CD8-positive, alpha-beta memory T cell (primary cell): ENCODE results near the gene CWF19L2. TPM values are rescaled to one million over a fixed set of nuclear protein-coding genes. Genes with fewer than 3 reads are reported as not detected.
"Not testable (repeated sequence)": the region's sequence is repeated elsewhere in the genome, so short reads cannot be mapped to it uniquely, and the experiment has no call there.

Source experiments
- CTCF ChIA-PET: fragments of 350-600 bp; sonication (Branson Sonifier 250); formaldehyde crosslinking; loops from one replicate; lab custom pipeline; 2021; ENCODE audit warnings: antibody characterized with exemption; lab: Charles Lee
- POLR2A ChIA-PET: fragments of 350-600 bp; sonication (Branson Sonifier 250); formaldehyde crosslinking; loops from one replicate; lab custom pipeline; 2021; ENCODE audit warnings: antibody characterized with exemption; lab: Charles Lee
- DNase-seq, 5 donors: peaks; one replicate each; pipeline versions ENCODE4 v3.0.0 to v3.0.0-alpha.2; 2020 to 2022; ENCODE audit warnings: mixed read lengths in 1 of 5
- H3K27ac ChIP-seq: one replicate; pipeline ENCODE4 v1.7.0; 2013; ENCODE audit warnings: low read depth, mild to moderate bottlenecking, low read length, moderate library complexity
- H3K27me3 ChIP-seq: 2 replicates; pipeline ENCODE4 v1.7.0; 2013; ENCODE audit warnings: low read length, mild to moderate bottlenecking; ENCODE audit not compliant: insufficient read depth, poor library complexity, severe bottlenecking
- H3K36me3 ChIP-seq: 2 replicates; pipeline ENCODE4 v1.7.0; 2013; ENCODE audit warnings: mild to moderate bottlenecking, low read length, moderate library complexity; ENCODE audit not compliant: insufficient read depth
- H3K4me1 ChIP-seq: 2 replicates; pipeline ENCODE4 v1.7.0; 2013; ENCODE audit warnings: mild to moderate bottlenecking, low read length, moderate library complexity; ENCODE audit not compliant: insufficient read depth
- H3K4me3 ChIP-seq: 2 replicates; pipeline ENCODE4 v1.7.0; 2013; ENCODE audit warnings: mild to moderate bottlenecking, low read length
- H3K9me3 ChIP-seq: 2 replicates; pipeline ENCODE4 v1.7.0; 2013; ENCODE audit warnings: mild to moderate bottlenecking, low read length
- H3K27ac Mint-ChIP-seq, 8 donors: one replicate each; pipeline ENCODE4 v1.8.0; 2020 to 2021; ENCODE audit warnings: mixed read lengths in 8 of 8, mild to moderate bottlenecking in 6 of 8, inconsistent platforms in 3 of 8, moderate library complexity in 3 of 8
- H3K27me3 Mint-ChIP-seq, 2 donors: one replicate each; pipeline ENCODE4 v1.8.0; 2020 to 2021; ENCODE audit warnings: mixed read lengths in 2 of 2, mild to moderate bottlenecking in 1 of 2, moderate library complexity in 1 of 2
- H3K36me3 Mint-ChIP-seq, 3 donors: one replicate each; pipeline ENCODE4 v1.8.0; 2020 to 2021; ENCODE audit warnings: mixed read lengths in 3 of 3, inconsistent platforms in 1 of 3, mild to moderate bottlenecking in 1 of 3
- H3K4me1 Mint-ChIP-seq, 3 donors: one replicate each; pipeline ENCODE4 v1.8.0; 2020 to 2021; ENCODE audit warnings: mixed read lengths in 3 of 3, inconsistent platforms in 1 of 3, mild to moderate bottlenecking in 1 of 3
- H3K4me3 Mint-ChIP-seq, 7 donors: one replicate each; pipeline ENCODE4 v1.8.0; 2020 to 2021; ENCODE audit warnings: mixed read lengths in 7 of 7, mild to moderate bottlenecking in 6 of 7, moderate library complexity in 4 of 7, inconsistent platforms in 2 of 7
- H3K9me3 Mint-ChIP-seq, 5 donors: one replicate each; pipeline ENCODE4 v1.8.0; 2020 to 2022; ENCODE audit warnings: mixed read lengths in 5 of 5, mild to moderate bottlenecking in 3 of 5, moderate library complexity in 2 of 5, inconsistent platforms in 1 of 5
- polyA plus RNA-seq: library from polyadenylated mRNA; unstranded; fragments of 300-500 nt; fragmentation: Illumina TruSeq; gene quantifications from one replicate; pipeline ENCODE4 v1.2.3, GENCODE V29; 2021
- total RNA-seq, 2 experiments: library from RNA; stranded (reverse); gene quantifications; one replicate each; pipeline ENCODE4 v1.2.3, GENCODE V29; 2021

The CWF19L2 gene
- total RNA-seq (10 to 100 TPM; 15.7 to 16.5 TPM), polyA plus RNA-seq (8.0 TPM)

DNA sequence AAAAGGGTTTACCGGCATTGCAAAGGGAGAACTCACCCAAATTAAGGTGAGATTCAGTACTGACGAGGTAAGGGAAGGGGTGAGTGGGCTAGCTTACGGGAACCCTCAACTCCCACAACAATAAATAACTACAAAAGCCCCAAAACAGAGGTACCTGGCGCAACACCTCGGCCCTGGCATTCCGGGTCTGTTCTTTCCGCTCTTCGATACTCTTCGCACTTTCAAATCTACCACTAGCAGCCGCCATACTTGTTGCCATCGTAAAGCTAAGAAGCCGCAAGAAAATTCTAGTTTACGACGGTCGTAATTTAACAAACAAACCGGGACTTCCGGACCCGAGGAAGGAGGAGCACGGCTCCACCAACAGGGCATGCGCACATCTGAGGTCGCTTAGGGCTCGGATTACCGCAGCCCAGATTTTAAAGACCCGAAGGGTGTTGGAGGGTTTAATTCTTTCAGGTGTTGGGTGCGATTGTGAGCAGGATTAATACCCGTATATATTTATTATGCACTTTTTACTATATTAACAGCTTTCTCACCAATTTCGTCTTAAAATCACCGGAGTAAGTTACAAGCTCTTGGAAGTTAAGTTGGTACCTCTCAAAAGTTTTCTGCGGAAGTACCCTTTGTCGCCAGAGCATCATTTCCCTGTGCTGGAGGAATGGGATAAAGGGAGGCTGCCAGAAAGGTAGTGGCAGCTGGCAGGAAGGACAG is at the start of gene CWF19L2:
Gene CWF19L2, minus strand, starts transcription at position 268 of the 714 bp plus-strand sequence. Its CDS starts 9 bp downstream, at position 259.
- Mint-ChIP-seq H3K4me1 (peaks cover 28 to 42% (median 37%) of the 10 kb centered on the region in 3 donors), H3K27ac (peak within 1 kb of the TSS; percentile 82 to 98 (median 90)), H3K36me3 (peaks cover 0 to 40% (median 6%) of the 10 kb centered on the region in 3 donors), H3K9me3 (no peaks in the 10 kb centered on the region), H3K27me3 (peaks cover 1 to 6% of the 10 kb centered on the region in 2 donors), H3K4me3 (peak within 1 kb of the TSS; percentile 90 to 97 (median 92))
- H3K27ac ChIP-seq: peak within 1 kb of the TSS; percentile 72
- peak within 1 kb of the TSS; percentile 74 for H3K4me3 ChIP-seq
- no peaks in the 10 kb centered on the region for H3K27me3 ChIP-seq
- peaks cover 11% of the 10 kb centered on the region for H3K4me1 ChIP-seq
- DNase-seq: peak; percentile 79 to 93 (median 91)
- POLR2A ChIA-PET: interaction anchor here (0.7 kb wide), 1 partner anchor 106 kb away, joined by 4 read pairs; no protein-coding TSS in a partner anchor
- H3K9me3 ChIP-seq: no peaks in the 10 kb centered on the region
- CTCF ChIA-PET: interaction anchor here (1.3 to 1.7 kb wide), 3 partner anchors 62 to 551 kb away, joined by 3 to 4 read pairs (median 4); partner anchors contain the start of gene CUL5
- H3K36me3 ChIP-seq: no peaks in the 10 kb centered on the region

DNA sequence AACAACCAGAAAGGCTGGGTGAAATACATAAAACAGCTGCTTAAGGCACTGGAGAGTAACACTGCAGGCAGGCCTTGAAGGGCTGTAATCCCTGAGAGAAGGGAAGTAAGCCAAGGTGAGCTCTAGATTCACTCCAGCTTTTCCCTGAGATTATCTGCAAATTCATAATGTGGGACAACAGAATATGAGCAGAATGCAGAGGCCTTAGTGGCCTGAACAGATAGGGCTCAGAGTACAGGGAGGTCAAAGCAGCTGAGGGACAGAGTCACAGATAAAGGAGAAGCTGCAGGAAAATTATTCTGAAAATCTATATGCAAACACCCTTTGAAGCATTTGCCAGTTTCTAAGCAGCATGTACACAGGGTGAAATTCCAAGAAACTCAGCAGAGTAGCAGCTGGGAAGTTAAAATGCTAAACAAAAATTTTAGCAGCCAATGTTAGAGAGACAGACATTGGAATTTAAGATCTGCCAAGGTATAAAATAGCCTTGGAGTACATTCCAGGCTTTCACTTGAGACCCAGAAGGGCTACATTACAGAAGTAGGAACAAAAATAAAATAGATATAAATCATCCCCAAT is 48.1 kb upstream of the CWF19L2 start:
- Histone ChIP-seq H3K36me3 (peaks cover 19% of the 10 kb centered on the region), H3K27ac (no peak overlapping the region), H3K4me3 (no peak overlapping the region), H3K4me1 (no peaks in the 10 kb centered on the region), H3K9me3 (no peaks in the 10 kb centered on the region), H3K27me3 (no peaks in the 10 kb centered on the region)
- ChIA-PET POLR2A (no interaction called here), CTCF (no interaction called here)
- no peaks in the 10 kb centered on the region for H3K4me1 Mint-ChIP-seq
- H3K9me3 Mint-ChIP-seq: peaks cover 2 to 16% (median 10%) of the 10 kb centered on the region in 5 donors
- H3K4me3 Mint-ChIP-seq: no peak overlapping the region
- no peak for DNase-seq
- peaks cover 45 to 79% (median 57%) of the 10 kb centered on the region in 3 donors for H3K36me3 Mint-ChIP-seq
- no peak overlapping the region for H3K27ac Mint-ChIP-seq
- H3K27me3 Mint-ChIP-seq: no peaks in the 10 kb centered on the region

GRCh38 chr11:107504981-107505380 is 47.4 kb upstream of the CWF19L2 start:
- Mint-ChIP-seq H3K4me3 (no peak overlapping the region), H3K4me1 (no peaks in the 10 kb centered on the region), H3K27ac (no peak overlapping the region), H3K36me3 (peaks cover 40 to 73% (median 52%) of the 10 kb centered on the region in 3 donors), H3K9me3 (peaks cover 2 to 16% (median 10%) of the 10 kb centered on the region in 5 donors), H3K27me3 (no peaks in the 10 kb centered on the region)
- CTCF ChIA-PET: no interaction called here
- no peaks in the 10 kb centered on the region for H3K9me3 ChIP-seq
- DNase-seq: no peak
- H3K36me3 ChIP-seq: peaks cover 19% of the 10 kb centered on the region
- POLR2A ChIA-PET: no interaction called here
- no peaks in the 10 kb centered on the region for H3K4me1 ChIP-seq
- no peaks in the 10 kb centered on the region for H3K27me3 ChIP-seq
- H3K27ac ChIP-seq: no peak overlapping the region
- H3K4me3 ChIP-seq: no peak overlapping the region

DNA sequence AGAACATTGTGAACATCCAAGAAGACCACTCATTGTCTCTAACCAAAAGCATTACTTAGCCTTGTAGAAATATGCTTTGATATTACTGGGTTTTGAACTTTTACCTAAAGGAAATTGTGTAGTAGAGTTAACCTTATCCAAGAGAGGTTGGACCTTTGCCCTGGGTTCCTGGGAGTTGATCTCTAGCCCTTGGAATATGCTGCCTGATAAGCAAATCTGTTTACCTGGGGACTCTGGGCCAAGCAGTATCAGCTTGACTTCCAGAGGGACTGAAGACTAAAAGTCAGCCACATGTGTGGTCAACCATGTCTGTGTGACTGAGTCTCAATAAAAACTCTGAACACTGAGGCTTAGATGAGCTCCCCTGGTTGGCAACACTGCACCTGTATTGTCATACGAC is 44.1 kb upstream of the CWF19L2 start:
- H3K27ac ChIP-seq: no peak overlapping the region
- Mint-ChIP-seq H3K4me1 (no peaks in the 10 kb centered on the region), H3K27me3 (no peaks in the 10 kb centered on the region), H3K27ac (no peak overlapping the region), H3K9me3 (peaks cover 2 to 16% (median 10%) of the 10 kb centered on the region in 5 donors), H3K4me3 (no peak overlapping the region), H3K36me3 (peaks cover 43 to 56% (median 54%) of the 10 kb centered on the region in 3 donors)
- ChIA-PET CTCF (no interaction called here), POLR2A (no interaction called here)
- DNase-seq: no peak
- no peaks in the 10 kb centered on the region for H3K27me3 ChIP-seq
- no peak overlapping the region for H3K4me3 ChIP-seq
- H3K4me1 ChIP-seq: no peaks in the 10 kb centered on the region
- H3K9me3 ChIP-seq: no peaks in the 10 kb centered on the region
- peaks cover 19% of the 10 kb centered on the region for H3K36me3 ChIP-seq

GRCh38 chr11:107497371-107497770 is 39.7 kb upstream of the CWF19L2 start:
- H3K9me3 Mint-ChIP-seq, H3K4me3 Mint-ChIP-seq, H3K27me3 Mint-ChIP-seq, H3K4me1 ChIP-seq, DNase-seq, H3K4me3 ChIP-seq, H3K27ac ChIP-seq, POLR2A ChIA-PET, H3K36me3 ChIP-seq, H3K4me1 Mint-ChIP-seq, H3K27ac Mint-ChIP-seq, H3K9me3 ChIP-seq, CTCF ChIA-PET, H3K27me3 ChIP-seq: not testable (repeated sequence)
- H3K36me3 Mint-ChIP-seq: peaks cover 10 to 21% (median 15%) of the 10 kb centered on the region in 3 donors

- Histone ChIP-seq H3K9me3 (no peaks in the 10 kb centered on the region), H3K27ac (no peak overlapping the region), H3K4me3 (no peak overlapping the region), H3K36me3 (no peaks in the 10 kb centered on the region), H3K27me3 (no peaks in the 10 kb centered on the region), H3K4me1 (no peaks in the 10 kb centered on the region)
- H3K27me3 Mint-ChIP-seq: peaks cover 5% of the 10 kb centered on the region in 2 donors
- no peak for DNase-seq
- no peaks in the 10 kb centered on the region for H3K4me1 Mint-ChIP-seq
- POLR2A ChIA-PET: no interaction called here
- H3K27ac Mint-ChIP-seq: no peak overlapping the region
- H3K36me3 Mint-ChIP-seq: peaks cover 2 to 8% (median 3%) of the 10 kb centered on the region in 3 donors
- H3K9me3 Mint-ChIP-seq: peaks cover 0 to 1% (median 0%) of the 10 kb centered on the region in 5 donors
- CTCF ChIA-PET: no interaction called here
- no peak overlapping the region for H3K4me3 Mint-ChIP-seq
These were observed 38.4 kb upstream of the CWF19L2 start for GRCh38 chr11:107496011-107496410.

DNA sequence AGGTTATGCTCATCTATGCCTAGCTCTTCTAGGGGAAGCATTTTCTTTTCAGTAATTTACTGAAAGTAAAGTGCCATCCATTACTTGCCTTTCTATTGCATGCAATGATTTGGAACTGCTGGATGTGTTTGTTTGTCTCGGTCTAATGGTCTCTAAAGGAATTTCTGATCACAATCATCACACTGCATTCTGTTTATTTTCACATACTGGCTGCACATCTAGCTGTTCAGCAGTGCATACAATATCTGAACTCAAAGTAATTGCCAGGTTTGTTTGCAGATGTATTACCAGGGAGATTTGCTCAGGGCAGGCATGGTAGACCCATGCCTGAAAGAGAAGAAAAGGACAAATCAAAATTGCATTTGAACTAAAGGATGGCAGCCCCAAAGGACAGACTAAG is 36.4 kb upstream of the CWF19L2 start:
- ChIA-PET POLR2A (no interaction called here), CTCF (no interaction called here)
- Histone ChIP-seq H3K4me1 (no peaks in the 10 kb centered on the region), H3K27ac (no peak overlapping the region), H3K36me3 (no peaks in the 10 kb centered on the region), H3K27me3 (no peaks in the 10 kb centered on the region), H3K4me3 (no peak overlapping the region), H3K9me3 (no peaks in the 10 kb centered on the region)
- no peak overlapping the region for H3K4me3 Mint-ChIP-seq
- H3K4me1 Mint-ChIP-seq: no peaks in the 10 kb centered on the region
- peaks cover 0 to 7% (median 3%) of the 10 kb centered on the region in 3 donors for H3K36me3 Mint-ChIP-seq
- DNase-seq: no peak
- H3K9me3 Mint-ChIP-seq: no peaks in the 10 kb centered on the region
- H3K27ac Mint-ChIP-seq: no peak overlapping the region
- peaks cover 5% of the 10 kb centered on the region in 2 donors for H3K27me3 Mint-ChIP-seq

DNA sequence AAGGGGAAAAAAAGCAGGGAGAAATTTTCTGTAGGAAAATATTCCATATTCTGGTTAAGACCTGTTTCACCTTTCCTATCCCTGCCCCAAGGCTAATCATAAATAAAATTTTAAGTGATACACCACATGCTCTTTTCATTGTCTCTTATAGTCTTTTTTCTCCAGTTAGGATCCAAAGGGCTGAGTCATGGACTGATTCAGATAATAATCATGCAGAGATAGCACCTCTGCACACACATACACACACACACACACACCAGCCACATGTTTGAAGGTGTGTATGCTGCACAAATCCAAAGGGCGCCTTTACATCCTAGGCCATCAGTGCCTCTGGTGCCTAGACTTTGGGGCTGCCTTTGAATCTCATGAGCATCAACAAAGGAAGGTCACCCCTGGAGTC is 35.5 kb upstream of the CWF19L2 start:
- H3K4me1 Mint-ChIP-seq: no peaks in the 10 kb centered on the region
- H3K36me3 Mint-ChIP-seq: peaks cover 0 to 7% (median 3%) of the 10 kb centered on the region in 3 donors
- no peak overlapping the region for H3K27ac Mint-ChIP-seq
- Histone ChIP-seq H3K4me1 (no peaks in the 10 kb centered on the region), H3K27ac (no peak overlapping the region), H3K36me3 (no peaks in the 10 kb centered on the region), H3K4me3 (no peak overlapping the region), H3K9me3 (no peaks in the 10 kb centered on the region), H3K27me3 (no peaks in the 10 kb centered on the region)
- H3K4me3 Mint-ChIP-seq: no peak overlapping the region
- ChIA-PET POLR2A (no interaction called here), CTCF (no interaction called here)
- H3K27me3 Mint-ChIP-seq: peaks cover 5% of the 10 kb centered on the region in 2 donors
- DNase-seq: no peak
- no peaks in the 10 kb centered on the region for H3K9me3 Mint-ChIP-seq
